SIG-M5 (cell line): ENCODE measurements around the gene CNOT6L.

ENCODE experiments used
- DNase-seq: peaks from one replicate; lab custom pipeline; 2025; lab: John Stamatoyannopoulos, UW

CNOT6L gene

DNA sequence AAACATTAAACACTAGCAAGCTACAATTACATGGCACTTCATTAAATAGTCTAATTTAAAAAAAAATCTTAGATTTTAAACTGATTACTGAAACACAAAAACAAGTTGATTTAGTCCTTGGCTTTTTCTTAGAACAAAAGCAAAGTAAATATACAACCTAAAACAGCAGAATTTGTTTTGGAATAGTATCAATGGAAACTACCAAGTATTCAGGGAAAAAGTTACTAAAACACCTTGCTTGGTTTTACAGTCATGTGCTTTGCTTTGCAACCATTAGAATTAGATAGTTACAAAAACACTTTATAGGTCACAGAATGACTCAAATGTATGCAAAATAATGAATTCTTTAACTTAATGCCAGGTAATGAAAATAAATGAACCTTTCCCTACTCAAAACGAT lies 105.3 kb downstream of the CNOT6L start:
- DNase-seq = no peak

DNA sequence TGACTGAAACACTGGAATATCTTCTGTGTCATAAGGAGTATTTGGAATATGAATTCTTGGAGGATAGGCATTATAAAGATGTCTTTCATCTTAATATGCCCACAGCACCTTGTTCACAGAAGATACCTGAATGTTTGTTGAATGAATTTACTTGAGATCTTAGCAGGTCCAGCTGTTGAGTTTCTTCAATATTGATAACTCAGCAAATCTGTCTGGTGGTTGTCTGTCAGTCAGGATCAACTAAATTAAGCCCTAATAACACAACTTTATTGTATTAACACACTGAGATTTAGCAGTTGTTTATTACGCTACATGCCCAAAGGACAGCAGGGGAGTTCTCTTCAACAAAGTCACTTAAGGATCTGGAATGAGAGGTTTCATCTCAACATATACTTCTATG lies 106.5 kb downstream of the CNOT6L start:
- DNase-seq = no peak

DNA sequence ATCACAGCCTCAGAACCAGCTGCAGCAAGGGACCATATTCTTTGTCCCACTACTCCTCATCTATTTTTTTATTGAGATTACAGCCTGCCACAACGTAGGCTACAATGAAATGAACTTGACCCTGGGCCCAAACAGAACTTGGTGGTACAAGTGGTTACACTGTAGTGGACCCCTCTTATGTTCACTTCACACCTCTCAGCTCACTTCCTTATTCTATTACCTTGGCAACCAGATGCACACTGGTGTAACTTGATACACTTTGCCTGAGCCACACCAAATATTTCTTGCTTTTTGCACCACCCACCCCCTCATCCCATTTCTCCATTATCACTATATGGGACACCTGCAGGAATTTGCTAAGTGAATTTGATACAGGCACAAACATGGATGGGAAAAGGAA lies 107.7 kb downstream of the CNOT6L start:
- no peak for DNase-seq

DNA sequence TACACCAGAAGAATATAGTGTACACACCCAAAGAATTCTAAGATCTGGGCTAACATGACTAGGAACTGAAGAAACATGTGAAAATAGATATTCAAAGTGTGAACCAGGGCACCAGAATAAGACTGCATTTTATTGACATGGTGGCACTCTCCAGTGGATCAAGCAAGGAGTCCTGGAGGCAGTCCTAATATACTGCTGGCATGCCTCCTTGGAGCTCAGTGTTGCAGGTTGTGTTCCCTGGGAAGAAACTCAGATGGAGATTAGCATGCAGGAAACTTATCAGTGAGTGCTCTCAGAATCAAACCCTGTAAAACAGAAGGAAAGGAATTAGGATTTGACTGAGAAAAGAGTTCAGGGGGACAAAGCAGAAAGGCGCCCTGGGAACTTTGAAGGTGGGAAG lies 108.5 kb downstream of the CNOT6L start:
- DNase-seq = no peak

DNA sequence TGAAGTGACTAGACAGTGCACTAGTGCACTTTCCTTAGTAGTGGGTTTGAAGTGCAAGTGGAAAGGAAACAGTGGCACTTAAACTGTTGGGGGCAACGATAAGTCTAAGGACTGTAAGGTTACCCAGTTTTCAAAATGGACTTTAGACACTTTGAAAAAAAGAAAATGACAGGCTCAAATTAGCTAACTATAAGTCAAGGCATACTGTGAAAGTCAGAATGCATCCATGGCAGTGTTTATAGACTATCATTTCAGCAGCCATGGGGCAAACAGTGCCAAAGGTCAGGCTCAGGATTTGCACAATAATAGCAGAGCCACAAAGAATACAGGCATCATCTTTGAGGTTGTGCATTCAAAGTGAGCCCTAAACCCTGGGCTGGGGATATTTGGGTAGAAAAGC lies 109.1 kb downstream of the CNOT6L start:
- DNase-seq = no peak

DNA sequence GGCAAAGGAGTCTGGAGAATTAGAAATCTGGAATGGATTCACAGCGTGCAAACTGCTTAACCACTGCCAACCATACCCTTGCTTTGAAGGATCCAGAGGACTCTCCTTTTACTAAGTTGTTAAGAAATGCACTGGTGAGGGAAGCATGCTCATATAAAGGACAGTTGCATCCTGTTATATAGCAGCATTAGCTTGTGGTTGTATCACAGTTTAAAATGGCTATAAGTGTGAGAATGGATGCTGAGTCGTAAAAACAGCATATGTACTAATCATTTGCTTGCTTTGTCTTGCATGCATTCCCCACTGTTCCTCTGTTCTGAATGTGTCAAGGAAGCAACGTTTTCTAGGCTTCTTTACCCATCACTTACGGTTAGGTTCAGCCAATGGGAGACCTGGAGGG lies 112.5 kb downstream of the CNOT6L start:
- DNase-seq = no peak

DNA sequence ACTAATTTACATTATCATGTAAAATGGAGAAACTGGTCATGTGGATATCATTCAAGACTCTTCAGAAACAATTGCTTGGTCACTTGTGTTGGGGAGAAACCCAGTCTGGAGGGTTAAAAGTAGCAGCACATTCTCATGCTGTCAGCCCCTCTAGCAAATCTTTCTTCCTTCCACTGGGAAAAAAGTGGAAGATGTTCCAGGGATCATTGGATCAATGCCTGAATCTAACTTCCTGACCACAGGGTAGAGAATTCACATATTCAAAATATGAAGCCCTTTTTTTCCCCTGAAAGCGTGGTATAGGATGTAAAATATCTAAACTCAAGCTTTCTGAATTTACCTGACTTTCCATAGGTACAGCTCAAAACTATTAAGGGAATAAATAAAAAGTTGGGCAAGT lies 115.5 kb downstream of the CNOT6L start:
- no peak for DNase-seq

DNA sequence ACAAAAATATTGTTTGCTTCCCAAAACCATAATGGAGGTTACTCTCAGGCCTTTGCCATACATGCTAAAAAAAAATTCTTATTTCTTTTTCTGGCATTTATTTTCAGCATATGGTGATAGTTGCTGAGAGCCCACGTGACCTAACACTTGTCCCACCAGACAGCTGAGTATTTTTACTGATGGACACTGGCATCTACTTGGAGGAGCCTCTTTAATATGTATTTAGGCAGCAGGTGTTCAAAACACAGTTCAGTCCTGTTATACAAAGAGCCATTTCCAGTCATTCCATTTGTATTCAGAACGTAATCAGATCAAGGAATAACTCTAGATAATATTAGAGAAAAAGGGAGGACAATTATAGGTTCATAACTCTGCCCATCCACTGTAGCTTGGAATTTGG lies 118.0 kb downstream of the CNOT6L start:
- DNase-seq = no peak

DNA sequence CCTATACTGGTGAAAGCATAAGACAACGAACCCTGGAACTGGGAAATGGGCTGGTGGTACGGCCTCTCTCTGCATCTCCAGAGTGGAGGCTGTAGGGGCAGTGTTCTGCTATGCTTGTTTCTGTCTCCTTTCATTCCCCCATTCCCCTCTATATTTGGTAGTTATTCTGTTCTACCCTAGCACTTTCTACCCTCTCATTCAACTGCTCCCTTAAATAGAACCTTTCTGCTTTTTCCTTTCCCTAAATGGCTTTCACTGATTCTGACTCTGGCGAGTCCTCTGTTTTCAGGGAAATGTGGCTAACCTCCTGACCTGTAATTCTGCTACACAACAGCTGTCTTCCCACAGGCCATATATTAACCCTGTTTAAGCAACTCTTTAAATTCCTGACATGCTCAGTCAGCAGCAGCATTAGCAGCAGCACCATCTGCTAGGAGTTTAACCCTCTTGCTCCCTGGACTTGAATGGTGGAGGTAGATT lies 119.4 kb downstream of the CNOT6L start:
- DNase-seq = no peak

DNA sequence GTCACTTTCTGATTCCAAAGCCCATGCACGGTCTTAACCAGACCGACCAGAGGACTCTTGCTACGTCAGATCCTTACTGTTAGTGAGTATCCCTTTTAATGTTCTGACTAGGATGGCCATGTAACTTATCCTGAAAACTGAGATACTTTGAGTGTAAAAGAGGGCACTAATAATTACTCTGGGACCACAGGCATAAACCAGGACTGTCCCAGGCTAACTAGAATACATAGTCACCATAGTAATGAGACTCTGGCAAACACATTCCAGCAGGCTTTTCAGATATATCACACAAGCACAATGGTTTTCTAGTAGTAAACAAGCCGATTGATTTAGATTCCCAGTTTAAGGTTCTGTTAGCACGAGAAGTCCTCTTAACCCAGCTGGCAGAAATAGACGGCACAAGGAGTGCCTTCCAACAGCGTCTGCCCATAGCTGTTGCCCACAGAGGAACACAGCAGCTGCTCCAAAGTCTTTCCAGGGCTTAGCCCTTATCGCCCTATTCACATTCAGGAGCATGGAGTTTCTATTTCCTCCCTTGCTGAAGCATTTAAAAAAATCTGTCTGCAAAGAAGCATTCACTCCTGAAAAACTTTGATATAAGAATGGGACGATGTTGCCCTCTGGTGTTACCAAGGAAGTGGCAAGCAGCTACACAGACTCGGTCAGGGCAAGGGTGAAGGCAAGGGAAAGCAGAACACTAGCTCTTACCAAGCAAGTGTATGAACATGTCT lies 121.1 kb downstream of the CNOT6L start:
- DNase-seq = no peak

DNA sequence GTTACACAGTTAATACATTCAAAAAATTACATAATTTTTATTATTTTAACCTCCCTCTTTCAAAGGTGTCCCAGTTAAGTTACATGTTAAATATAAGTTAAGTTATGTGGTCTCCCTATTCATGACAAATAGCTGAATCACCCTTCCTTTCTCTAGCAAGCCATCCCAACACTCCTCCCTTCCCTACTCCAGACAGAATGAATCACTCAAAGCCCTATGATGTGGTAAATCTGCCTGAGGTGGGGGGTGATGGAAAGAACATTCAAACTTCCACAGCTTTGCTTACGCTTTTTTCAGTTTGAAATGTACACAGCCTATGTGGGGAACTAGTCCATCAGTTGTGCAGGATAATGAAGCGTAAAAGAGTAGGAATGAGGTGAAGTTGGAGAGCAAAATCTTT lies 123.4 kb downstream of the CNOT6L start:
- no peak for DNase-seq

DNA sequence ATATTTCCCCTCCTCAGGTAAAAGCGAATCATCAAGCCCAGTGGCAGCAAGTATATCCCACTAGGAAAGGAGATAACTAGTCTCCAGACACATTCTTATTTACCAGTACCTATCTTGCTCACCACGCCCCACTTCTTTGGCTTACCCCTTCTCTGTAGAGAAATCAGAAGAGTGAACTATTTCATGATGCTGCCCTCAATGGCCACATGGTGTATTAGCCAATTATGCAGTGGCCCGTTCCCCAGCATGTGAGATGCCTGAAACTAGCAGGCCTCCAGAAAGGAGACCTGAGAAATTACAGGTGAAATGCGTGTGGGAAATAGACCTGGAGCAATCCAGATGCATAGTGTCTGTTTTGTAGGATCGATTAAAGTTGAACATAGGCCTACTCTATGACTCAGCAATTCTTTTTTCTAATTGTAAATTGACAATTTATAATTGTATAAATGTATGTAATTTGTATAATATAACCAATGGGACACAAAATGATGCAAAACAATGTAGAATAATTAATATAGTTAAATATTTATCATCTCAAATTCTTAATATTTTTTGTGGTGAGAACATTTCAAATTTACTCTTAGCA lies 126.2 kb downstream of the CNOT6L start:
- DNase-seq = no peak

DNA sequence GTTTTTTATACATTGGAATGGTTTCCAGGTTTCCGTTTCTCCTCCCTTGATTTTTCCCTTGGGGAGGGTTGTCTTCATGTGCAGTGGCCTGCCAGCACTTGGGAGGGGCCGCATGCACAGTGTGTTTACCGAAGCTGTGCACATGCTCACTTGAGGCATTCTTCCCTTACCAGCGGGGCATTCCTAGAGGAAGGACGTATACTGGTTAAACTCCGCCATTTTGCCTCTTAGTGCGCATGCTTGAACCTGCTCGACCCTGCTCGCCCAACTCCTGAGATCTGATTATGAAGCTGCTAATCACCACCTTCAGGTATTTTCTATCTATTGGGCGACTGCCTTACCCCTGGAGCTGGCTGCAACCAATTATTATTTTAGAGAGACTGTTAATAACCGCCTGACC lies 137.4 kb downstream of the CNOT6L start:
- DNase-seq = no peak

DNA sequence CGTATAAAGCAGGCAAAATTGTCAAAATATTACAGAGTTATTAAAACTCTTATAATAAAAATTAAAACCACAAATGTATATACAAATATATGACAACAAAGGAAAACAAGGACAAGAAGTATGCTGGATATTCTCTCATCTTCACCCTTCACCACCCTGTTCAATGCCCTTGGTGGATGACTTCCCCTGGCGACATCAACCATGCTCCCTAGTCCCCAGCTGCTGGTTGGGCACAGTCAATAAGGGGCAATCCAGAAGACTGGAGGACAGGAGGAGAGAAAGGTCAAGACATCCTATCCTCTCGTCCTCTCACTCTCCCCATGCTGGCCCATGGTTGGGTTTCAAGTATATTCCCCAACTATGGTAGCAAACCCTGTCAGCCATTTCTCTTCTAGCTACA lies 142.3 kb downstream of the CNOT6L start:
- no peak for DNase-seq

DNA sequence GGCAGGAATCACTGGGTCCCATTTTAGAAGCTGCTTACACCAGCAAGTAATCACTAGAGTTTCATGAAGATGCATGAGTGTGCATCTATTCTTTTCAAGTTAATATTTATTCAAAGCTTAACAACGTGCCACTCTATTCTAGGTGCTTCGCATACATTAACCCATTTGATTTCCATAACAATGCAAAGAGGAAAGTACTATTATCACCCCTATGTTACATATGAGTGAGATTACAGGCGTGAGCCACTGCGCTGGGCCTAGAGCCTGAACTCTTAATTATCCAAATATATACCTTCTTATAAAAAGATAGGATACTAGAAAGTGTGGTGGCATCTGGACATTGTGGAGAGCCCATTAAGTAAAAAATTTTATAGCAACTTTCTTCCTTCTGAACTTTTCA lies 148.1 kb downstream of the CNOT6L start:
- no peak for DNase-seq

DNA sequence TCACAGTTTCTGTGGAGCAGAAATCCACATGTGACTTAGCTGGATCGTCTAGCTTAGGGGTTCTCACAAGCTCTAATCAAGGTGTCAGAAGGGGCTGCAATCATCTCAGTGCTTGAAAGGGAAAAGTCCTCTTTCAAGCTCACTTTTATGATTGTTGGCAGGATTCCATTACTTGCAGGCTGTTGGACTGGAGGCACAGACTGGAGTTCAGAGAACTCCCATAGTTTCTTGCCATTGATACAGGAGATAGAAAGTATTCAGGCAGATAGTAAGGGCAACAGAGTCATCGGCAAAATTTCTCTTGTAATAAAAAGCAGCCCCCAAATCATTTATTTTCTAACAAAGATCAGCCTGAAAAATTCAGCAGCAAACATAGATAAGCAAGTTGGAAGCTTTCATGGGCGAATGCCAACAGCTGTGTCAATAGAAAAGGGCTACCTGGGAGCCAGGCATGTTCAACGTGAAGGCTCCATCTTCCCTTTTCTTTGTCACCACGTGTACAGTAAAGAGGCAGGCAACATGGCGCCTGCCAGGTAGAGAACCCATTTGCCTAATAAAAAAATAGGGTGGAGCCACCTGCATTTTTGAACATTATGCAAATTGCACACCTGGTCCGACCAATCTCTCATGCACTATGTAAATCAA lies 149.1 kb downstream of the CNOT6L start:
- DNase-seq = no peak

DNA sequence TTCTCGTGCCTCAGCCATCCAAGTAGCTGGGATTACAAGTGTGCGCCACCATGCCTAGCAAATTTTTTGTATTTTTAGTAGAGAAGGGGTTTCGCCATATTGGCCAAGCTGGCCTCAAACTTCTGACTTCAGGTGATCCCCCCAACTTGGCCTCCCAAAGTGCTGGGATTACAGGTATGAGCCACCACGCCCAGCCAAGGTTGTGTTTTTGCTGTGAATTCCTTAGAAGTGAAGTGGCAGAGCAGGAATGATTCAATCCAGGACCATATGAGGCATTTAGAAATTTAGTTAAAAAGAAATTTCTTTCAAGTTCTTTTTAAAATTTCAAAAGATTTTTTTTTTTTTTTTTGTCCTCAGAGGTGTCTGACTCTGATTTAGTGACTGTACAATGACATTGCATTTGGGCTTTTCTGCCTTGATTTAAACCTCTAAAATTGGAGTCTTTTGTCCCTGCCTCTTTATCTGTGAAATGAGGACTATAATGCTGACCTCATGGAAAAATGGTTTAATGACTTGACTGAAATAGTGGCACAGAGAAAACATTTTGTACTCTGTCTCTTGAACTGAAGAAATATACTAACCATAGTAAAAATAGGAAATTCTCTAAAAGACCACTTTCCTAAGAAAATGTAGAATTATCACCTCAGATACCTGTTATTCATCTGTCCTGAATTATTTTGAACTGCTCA lies 153.6 kb downstream of the CNOT6L start:
- no peak for DNase-seq
